ENCODE results near the gene HIF1A.

GRCh38 chr14:61733972-61734371 is 38.7 kb downstream of the HIF1A start:
- TF ChIP-seq CTCF (IDR thresholded peaks at IDR 0.05; ENCODE audit: insufficient read depth, low read depth, low read length) (no peak), EZH2 (IDR thresholded peaks at IDR 0.05; ENCODE audit: insufficient read depth, low read length) (no peak)
